DMS79 treated with DMSO at 0.1 percent for 48 hours (cell line): ENCODE measurements around the gene POTEJ.
"Not testable (repeated sequence)": the region's sequence is repeated elsewhere in the genome, so short reads cannot be mapped to it uniquely, and the experiment has no call there.

Experiments
- DNase-seq: peaks from one replicate; lab custom pipeline; 2025; lab: John Stamatoyannopoulos, UW

Gene POTEJ

DNA sequence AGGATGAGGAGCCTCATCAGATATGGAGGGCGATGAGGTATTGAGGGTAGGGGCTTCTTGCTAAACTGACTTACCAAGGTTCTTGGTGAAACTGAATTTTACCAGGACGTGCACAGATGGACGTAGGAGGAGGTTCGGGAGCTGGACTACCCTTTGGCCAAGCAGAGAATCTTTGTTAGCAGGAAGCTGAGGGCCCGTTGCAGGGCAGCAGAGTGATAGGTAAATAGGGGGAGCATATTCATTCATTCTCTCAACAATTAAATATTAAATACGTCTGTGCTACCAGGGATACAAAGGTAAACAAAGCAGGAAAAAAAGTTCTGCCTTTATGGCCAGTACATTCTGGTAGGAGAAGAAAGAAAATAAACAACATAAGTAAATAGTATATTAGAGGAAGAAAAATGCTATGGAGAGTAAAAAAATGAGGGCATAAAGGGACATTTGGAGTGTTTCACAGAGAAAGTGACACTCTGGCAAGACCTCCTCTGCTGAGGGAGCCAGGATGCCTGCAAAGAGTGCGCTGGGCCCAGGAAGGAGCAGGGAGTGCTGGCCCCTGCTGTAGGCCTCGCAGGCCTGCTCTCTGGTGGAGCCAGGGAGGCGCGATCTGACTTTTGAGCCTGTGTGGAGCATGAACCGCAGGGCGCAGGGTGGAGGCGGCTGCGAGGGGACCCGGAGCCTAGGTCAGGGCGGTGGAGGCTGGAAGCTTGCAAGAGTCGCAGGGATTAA is 2.8 kb upstream of the POTEJ start:
- not testable (repeated sequence) for DNase-seq

DNA sequence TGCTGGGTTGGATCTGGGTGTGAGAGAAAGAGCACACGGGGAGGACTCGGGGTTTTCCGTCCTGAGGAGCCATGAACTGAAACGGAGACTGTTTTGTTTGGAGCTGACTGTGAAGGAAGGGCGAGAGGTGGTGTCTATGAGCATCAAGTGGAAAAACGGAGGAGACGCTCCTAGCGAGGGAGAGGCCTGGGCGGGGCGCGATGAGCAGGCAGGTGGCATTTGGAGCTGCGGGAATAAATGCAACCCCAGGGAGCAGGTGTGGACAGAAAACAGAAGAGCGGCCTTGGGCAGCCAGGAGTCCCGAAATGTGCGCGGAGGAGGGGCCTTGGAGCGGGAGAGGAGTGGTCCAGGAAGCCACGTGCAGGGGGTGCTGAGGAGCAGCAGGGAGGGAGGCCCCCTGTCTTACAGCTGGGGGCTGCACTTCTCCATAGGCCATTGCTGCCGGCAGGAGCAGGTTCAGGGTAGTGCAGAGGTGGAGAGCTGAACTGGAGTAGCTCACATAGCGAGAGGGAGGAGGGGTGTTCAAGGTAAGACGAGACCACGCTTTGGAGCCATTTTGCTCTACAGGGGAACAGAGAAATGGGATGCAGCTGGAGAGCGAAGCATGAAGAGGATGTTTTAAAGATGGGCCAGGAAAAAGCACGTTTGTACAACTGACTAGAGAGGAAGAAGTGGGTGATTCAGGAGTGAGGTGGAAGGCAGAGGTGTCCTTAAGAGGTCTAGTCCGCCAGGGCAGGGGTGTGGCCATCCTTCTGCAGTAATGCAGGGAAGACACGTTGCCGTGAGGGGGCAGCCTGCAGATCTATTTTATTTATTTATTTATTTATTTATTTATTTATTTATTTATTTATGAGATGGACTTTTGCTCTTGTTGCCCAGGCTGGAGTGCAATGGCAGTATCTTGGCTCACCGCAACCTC is 2.0 kb upstream of the POTEJ start:
- not testable (repeated sequence) for DNase-seq

- DNase-seq: not testable (repeated sequence)
These were observed 754 bp upstream of the POTEJ start for GRCh38 chr2:130610486-130610885.

DNA sequence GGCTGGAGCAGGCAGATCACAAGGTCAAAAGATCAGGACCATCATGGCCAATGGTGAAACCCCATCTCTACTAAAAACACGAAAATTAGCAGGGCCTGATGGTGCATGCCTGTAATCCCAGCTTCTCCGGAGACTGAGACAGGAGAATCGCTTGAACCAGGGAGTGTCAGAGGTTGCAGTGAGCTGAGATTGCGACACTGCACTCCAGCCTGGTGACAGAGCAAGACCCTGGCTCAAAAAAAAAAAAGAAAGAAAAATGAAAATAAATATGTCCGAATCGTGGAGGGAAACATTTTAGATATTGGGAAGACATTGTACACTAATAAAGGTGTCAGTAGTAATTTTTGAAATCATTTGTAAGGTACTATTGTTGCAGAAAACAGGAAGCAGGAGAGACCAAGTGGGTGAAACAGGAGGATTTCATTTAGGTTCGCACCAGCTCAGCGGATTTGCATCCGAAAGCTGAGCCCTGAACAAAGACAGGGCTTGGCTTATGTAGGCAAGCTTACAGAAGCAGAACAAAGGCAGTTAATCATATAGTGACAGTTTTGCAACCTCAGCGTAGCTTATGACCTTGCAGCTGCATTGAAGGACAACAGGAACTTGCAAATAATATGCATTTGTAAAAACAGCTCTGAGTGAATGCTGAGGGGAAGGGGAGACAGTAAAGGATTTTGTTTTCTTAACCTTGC is 17.7 kb downstream of the POTEJ start:
- DNase-seq: not testable (repeated sequence)

GRCh38 chr2:130638973-130639372 is 27.7 kb downstream of the POTEJ start:
- DNase-seq: not testable (repeated sequence)

GRCh38 chr2:130641688-130642087 is 30.4 kb downstream of the POTEJ start:
- not testable (repeated sequence) for DNase-seq

- not testable (repeated sequence) for DNase-seq
These were observed 38.0 kb downstream of the POTEJ start for GRCh38 chr2:130649285-130649684.

DNA sequence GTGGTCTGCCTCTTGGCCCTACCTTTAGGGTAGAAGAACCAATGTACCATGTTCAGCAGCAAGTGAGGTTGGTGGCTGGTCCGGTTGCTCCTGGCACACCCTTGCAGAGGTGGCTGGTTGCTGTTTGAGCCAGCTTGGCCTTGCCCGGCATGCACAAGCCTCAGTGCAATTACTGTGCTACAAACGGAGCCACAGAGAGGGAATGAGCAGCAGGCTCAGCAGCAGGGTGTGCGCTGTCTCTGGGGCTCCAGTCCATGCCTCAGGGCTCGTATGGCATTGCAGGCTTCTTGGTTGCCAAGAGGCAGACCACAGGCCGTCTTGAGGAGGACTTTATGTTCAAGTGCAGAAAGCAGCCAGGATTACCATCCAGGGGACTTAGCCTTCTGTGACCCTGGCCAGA is 53.3 kb downstream of the POTEJ start:
- not testable (repeated sequence) for DNase-seq

DNA sequence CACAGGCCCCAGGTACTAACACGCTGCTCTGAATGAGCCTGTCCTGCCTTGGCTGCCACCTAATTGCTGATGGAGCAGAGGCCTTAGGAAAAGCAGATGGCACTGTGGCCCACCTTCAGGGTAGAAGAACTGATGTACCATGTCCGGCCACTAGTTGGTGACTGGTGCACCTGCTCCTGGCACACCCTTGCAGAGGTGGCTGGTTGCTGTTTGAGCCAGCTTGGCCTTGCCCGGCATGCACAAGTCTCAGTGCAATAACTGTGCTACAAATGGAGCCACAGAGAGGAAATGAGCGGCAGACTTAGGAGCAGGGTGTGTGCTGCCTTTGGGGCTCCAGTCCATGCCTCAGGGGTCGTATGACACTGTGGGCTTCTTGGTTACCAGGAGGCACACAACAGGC is 54.4 kb downstream of the POTEJ start:
- not testable (repeated sequence) for DNase-seq

- not testable (repeated sequence) for DNase-seq
These were observed 56.3 kb downstream of the POTEJ start for GRCh38 chr2:130667516-130667915.

DNA sequence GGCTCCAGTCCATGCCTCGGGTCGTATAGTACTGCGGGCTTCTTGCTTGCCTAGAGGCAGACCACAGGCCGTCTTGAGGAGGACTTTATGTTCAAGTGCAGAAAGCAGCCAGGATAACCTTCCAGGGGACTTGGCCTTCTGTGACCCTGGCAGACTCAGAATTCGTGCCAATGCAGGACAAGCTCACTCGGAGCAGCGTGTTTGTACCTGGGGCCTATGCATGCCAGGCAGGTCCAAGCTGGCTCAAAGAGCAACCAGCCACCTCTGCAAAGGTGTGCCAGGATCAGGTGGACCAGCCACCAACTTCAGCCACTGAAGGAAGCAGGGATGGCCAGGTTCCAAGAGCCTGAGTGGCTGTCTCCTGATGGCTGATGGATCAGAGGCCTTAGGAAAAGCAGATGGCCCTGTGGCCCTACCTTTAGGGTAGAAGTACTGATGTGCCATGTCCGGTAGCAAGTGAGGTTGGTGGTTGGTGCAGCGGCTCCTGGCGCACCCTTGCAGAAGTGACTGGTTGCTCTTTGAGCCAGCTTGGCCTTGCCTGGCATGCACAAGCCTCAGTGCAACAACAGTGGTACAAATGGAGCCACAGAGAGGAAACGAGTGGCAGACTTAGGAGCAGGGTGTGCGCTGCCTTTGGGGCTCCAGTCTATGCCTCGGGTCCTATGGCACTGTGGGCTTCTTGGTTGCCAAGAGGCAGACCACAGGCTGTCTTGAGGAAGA is 58.9 kb downstream of the POTEJ start:
- DNase-seq: not testable (repeated sequence)

DNA sequence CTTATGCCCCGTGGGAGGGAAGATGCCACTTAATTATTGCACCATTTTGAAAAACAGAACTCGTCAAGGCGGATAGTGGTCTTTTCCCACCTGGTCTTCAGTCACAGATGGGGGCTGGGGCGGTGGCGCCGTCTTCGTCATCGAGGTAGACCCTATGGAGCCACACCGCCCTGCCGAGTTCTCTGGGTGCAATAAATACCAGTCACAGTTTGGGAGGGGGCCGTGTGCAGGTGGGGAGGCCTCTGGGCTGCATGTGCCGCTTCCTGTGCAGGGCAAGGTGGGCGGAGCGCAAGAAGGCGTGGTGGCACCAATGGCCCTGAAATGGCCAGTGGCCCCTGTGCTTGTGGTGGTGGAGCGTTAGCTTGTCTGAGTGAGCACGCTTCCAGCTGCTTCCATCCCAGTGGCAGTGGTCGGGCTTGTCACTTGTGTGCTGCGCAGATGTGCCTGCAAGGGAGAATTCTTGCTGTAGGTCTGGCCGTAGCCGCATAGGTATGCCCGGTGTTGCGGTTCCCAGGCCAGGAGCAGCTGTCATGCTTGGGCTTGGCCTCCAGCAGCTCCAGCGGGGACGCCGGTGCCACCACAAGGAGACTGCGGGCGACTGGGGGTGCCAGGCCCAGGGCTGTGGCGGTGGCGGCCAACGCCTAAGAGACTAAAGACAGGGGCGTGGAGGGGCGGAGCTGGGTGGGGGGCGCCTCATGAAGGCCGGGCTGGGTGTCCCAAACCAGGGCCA is 81.0 kb downstream of the POTEJ start:
- DNase-seq: not testable (repeated sequence)

DNA sequence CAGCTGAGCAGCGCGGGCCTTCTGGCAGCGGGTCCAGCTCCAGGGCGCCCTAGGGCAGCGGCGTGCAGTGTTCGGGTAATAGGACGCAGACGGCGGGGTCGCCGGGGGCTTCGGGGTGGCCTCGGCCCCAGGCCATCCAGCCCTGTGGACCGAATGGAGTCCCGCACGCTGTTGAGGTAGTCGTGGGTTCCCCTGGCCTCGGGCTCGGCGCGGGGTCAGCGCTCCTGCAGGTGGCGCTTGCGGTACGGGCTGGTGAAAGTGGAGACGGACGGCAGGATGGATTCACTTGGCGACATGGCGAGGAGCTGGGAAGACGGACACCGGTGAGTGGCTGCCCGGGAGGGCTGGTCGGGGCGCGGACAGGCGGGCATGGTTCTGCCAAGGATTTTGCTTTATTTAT is 82.2 kb downstream of the POTEJ start:
- not testable (repeated sequence) for DNase-seq

DNA sequence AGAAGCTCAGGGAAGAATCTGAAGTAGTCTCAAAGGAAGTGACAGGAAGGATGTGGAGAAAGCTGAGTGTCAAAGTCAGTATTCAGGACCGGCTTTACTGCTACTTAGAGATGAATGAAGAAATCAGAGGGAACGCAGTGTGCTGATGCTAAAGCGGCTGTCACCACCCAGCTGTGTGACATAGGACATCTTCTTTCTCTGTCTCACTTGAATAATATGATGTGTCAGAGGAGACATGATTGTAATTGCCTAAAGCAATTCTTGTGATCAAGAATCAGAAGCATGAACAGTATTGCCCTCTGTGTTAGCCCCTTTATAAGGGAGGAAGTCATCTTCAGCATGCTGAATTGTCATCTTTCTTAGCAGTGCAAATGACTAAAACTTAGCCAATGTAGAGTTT is 92.0 kb downstream of the POTEJ start:
- DNase-seq: not testable (repeated sequence)
